T-helper 1 cell treated with Interleukin-12 subunit alpha and Interleukin-12 subunit beta and Interleukin-4 antibody, amounts not matched to agents 30 ng/mL and 1 ng/mL, for 36 hours (primary cell): ENCODE results near the gene PPM1H. TPM values are rescaled to one million over a fixed set of nuclear protein-coding genes. Genes with fewer than 3 reads are reported as not detected.

Experiments
- intact Hi-C: fragments of 100-400 bp; cut with micrococcal nuclease; formaldehyde crosslinking; loops from one replicate; pipeline ENCODE4 v1.15.1; 2024
- total RNA-seq: library from RNA; stranded (reverse); gene quantifications from 2 replicates; pipeline ENCODE4 v1.2.3, GENCODE V29; 2022

Gene PPM1H
- total RNA-seq, 1 donor from 2014 or later: not detected

- intact Hi-C loops: no loop called here
Measured at GRCh38 chr12:62801796-62802195, 133.2 kb downstream of the PPM1H start.

GRCh38 chr12:62800707-62801400 lies 134.1 kb downstream of the PPM1H start:
- intact Hi-C loops: no loop called here

- intact Hi-C loops: loop anchor here (1.0 to 10.0 kb wide), 5 partner anchors 13 to 585 kb away; no protein-coding TSS in a partner anchor
Measured at GRCh38 chr12:62799766-62800406, 135.1 kb downstream of the PPM1H start.

GRCh38 chr12:62799126-62799736 lies 135.7 kb downstream of the PPM1H start:
- intact Hi-C loops: loop anchor here (1.0 to 10.0 kb wide), 5 partner anchors 14 to 584 kb away; no protein-coding TSS in a partner anchor

DNA sequence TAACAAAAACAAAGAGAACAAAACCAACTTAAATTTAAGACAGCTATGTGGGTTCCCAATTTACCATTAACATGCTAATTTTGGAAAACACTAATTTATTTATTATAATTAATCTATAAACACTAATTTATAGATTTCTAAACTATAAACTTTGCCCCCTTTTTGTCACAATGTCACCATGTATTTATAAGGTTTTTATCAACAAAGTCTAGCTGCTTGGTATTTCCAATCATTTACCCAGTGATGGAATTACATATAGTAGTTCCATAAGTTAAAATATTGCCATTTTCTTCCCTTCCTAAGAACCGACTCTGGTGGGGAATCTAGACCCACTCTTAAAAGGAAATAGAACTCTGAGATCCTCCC lies 140.7 kb downstream of the PPM1H start:
- intact Hi-C loops: loop anchor here (1.0 to 10.0 kb wide), 7 partner anchors 192 to 579 kb away; partner anchors contain the start of genes MON2 and USP15

DNA sequence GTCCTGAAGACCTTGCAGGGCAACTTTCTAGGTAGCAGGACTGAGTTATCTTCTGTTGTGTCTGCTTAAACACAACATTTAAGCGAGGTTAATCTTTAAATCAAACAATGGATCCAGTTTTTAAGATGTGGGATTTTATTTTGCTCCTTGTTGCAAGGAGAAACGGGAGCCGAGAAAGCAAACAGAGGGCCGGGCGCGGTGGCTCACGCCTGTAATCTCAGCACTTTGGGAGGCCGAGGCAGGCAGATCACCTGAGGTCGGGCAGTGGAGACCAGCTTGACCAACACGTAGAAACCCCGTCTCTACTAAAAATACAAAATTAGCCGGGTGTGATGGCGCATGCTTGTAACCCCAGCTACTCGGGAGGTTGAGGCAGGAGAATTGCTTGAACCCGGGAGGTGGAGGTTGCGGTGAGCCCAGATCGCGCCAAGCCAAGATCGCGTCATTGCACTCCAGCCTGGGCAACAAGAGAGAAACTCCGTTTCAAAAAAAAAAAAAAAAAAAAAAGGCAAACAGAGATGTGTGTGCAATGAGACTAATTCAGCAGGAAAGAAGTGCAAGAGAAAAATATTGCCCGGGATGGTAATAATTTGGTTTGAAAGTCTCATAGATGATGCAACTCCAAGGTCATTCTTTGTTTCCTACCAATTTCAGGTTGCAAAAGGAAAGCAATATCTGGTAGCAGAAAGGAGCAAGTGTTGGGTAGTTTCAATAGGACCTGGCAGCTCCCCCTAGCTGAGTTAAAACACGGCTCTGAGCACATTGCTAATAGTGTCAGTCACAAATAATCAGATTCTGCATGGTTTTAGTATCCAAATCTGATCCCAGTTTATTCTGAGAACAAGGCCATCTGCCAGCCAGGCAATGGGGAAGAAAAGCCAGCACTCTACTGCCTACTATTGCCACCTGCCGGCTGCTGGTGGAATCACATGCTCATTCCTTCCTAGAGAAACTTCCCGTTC lies 141.4 kb downstream of the PPM1H start:
- intact Hi-C loops: loop anchor here (1.0 to 10.0 kb wide), 7 partner anchors 191 to 579 kb away; partner anchors contain the start of genes MON2 and USP15

DNA sequence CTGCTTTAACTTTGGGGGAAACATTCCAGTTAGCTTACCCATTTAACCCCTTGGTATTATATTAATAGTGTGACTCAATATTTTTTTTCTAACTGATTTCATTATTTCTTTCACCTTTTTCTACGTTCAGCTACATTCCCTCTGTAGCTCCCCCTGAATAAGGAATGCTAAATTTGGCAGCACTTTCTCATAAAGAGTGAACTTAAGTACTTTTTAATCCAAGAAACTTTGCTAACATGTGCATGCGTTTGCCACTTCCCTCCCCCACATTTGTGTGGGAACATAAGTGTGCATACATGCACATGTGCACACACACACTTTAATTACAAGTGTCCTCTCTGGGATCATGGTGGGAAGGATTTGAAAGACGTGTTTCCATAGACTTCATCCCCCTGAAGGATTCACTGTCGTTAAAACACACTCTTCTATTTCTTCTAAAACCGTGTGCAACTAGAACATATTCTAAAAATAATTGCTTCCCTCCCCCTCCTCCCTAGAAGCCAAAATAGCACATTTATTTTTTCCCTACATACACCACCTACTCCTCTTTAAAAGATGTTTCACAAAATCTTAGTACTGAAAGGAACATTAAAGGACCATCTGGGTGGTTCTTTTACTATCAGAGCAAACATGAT lies 142.6 kb downstream of the PPM1H start:
- intact Hi-C loops: loop anchor here (5.0 to 10.0 kb wide), 2 partner anchors 530 to 578 kb away; partner anchors contain the start of gene USP15

DNA sequence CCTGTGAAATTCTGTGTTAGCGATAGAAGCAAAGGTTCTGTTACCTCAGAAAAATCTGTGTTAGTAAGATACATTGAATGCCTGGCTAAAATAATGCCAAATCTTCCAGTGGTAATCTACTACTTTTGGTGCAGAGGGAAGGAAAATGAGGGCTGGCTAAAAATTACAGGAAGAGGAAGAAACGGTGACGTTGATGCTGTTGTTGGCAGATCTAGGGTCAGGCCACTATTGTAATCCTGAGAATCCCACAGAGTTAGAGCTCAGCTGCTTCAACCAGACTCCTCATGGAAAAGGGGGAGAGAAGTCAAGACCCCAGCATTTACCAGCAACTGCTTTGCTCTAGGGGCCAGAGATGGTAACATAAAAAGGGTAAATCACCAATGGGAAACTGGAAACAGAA lies 145.1 kb downstream of the PPM1H start:
- intact Hi-C loops: loop anchor here (5.0 to 10.0 kb wide), 2 partner anchors 528 to 575 kb away; partner anchors contain the start of gene USP15

DNA sequence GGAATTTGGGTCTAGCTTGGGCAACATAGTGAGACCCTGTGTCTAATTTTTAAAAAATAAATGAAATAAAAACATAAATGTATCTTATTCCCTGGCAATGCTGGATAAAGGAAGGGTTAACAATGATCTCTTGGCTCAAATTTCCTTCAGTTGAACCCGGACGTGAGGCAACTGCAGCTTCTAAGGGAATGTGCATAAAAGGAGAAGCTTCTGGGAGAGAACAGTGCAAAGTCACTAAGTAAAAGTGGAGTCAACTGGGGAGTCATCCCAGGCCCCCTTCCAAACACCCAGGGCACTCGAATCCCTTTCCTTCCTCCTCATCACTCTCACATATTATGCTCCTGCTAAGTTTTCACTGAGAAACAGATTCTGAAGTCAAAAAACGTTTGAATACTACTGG lies 147.3 kb downstream of the PPM1H start:
- intact Hi-C loops: no loop called here

GRCh38 chr12:62787023-62787422 lies 147.9 kb downstream of the PPM1H start:
- intact Hi-C loops: no loop called here

DNA sequence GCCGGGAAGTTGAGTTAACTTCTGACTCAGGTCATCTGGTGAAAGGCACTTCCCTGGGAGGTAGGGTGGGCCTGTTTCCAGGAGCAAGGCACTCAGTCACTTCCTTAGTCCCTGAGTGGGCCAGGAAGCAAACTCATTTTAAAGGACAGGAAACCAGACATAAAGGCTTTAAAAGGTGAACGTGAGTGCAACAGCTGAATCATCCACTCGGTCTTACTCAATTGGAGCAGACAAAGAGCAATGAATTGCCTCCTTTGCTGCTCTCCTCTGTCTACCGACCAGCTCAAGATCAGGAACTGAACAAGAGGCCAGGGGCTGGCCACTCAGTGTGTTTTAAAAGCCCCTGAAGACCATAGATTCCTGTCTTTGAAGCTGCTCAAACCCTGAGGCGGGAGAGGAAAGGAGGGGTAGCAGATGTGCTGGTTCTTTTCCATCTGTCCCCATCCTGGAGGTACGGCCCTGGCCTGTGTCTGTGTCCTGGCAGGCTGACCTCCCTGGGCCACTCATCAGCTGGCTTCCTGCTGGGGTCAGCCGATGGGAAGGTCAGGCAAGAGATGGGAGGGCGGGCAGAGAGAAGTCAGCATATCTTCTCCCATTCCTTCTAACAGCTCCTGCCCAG lies 148.9 kb downstream of the PPM1H start:
- intact Hi-C loops: no loop called here

DNA sequence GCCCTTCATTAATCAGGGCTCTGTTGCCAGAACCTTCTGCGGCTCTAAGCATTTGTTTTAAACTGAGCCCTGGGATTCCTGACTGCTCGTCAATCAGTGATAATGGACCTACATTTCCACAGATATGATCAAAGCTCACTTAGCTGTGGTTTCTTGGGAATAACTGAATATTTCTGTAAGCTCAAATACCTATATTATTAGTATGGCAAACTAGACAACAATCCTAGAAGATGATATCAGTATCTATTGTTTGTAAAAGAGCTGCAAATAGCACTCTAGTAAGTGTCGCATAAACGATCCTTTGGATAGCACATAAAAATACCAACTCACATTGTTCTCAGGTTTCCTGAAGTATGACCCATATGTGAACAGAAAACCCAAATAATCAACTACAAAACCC lies 150.4 kb downstream of the PPM1H start:
- intact Hi-C loops: no loop called here

DNA sequence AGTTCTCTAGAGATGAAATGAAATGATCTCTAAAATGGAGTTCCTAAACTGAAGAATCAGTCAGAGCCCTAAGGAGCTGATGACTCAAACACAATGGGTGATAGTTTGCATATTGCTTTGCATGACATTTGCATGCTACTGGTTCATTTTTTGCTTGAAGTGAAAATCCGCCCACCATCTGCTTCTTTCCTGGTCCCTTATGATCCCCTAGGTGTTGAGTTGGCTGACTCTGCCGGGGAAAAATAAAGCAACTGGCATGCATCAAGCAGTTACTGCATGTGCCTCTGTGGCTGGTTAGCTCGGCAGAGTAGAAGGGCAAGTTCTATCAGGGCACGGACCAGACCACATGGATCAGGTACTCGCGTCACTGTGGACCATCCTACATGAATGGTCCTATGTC lies 151.1 kb downstream of the PPM1H start:
- intact Hi-C loops: no loop called here

DNA sequence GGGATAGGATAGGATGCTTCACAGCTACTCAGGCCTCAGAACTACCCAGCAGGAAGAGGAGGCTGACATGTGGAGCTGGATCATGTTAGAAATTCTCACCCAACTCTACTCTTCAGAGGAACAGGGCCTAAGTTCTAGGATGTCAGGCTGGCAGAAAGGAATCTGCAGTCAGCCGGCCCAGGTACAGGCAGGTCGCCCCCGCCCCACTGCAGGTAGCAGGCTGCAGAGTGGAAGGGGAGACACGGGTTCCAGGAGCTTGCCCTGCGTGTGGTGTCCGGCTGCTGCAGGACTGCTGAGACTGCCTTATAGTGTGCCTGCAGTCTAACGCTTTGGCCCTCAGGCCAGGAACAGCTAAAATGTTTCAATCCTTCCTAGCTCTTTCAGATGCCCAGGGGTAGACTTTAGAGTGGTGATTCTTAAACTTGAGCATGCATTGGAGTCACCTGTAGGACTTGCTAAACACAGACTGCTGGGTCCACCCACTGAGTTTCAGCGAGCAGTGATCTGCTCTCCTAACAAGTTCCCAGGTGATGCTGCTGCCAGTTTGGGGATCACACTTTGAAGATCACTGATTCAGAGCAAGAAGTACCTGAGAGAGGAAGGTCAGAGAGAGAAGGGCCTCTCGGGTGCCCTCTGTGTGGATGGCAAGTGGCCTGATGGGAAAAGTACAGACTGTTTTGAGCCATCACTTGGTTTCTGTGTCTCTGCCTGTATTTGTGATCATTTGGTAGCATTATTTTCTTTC lies 153.6 kb downstream of the PPM1H start:
- intact Hi-C loops: no loop called here

- intact Hi-C loops: no loop called here
Measured at GRCh38 chr12:62779488-62779887, 155.5 kb downstream of the PPM1H start.

DNA sequence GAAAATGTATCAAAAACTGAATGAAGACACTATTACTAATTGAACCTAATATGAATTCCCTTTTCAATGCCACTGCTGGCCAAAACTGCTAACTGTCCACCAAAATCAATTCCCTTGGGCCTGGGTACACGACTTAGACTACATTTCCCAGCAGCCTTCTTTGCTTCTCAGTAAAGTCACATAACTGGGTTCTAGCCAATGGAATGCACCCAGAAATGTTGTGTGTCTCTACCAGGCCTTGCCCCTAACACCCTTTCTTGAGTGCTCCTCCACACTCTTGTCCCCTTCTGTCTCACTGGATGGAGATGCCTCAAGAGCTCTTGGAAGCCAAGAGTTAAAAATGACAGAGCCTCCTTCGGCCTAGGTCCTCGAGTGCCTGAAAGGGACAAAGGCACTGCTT lies 156.8 kb downstream of the PPM1H start:
- intact Hi-C loops: no loop called here

DNA sequence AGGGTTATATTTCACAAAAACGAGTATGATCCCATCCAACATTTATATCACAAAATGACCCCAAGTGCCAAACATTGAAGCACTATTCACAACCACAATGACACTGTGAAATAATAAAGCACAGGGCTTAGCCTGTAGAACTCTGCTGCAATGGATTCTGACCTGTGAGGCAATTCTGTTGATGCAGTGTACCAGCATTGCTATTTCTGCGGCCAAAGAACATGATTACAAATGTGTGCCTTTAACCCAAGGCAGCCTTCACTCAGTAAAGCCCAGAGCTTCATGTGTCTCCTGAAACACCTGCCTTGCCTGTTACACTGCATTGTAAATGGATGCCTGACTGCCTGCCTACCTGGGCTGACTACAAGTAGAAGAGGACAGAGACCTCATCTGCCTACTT lies 158.0 kb downstream of the PPM1H start:
- intact Hi-C loops: no loop called here

DNA sequence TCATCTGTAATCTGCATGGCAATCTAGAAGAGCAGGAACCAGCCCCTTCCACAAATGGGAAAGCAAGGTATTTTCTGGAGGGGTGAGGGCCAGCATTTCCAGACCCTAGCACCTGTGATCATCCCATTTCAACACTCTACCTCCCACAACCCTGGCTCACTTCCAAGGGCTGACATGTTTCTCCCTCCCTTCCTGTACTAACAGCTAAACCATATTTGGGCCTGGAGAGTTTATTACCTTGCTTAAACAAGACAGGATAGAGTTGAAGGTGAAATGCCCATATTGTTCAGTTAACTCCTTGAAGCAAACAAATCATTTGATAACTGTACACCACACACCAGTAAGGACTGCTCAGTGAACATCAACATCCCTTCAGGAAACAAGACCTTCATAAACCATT lies 158.4 kb downstream of the PPM1H start:
- intact Hi-C loops: no loop called here

GRCh38 chr12:62774794-62775193 lies 160.2 kb downstream of the PPM1H start:
- intact Hi-C loops: no loop called here
